CD4-positive, alpha-beta T cell treated with Interleukin-4 for 4 hours (primary cell): ENCODE results near the gene SLC26A1.
"Not testable (repeated sequence)": the region's sequence is repeated elsewhere in the genome, so short reads cannot be mapped to it uniquely, and the experiment has no call there.

ENCODE experiments used
- DNase-seq: peaks from one replicate; pipeline ENCODE4 v3.0.0-alpha.2; 2020

SLC26A1 gene

GRCh38 chr4:982814-983213, 10.4 kb downstream of the SLC26A1 start:
- DNase-seq, result no peak

GRCh38 chr4:982291-982690, 10.9 kb downstream of the SLC26A1 start:
- no peak for DNase-seq

- DNase-seq, result no peak
Measured at GRCh38 chr4:978957-979701, 14.1 kb downstream of the SLC26A1 start.

GRCh38 chr4:976016-976415, 17.2 kb downstream of the SLC26A1 start:
- DNase-seq, result not testable (repeated sequence)

GRCh38 chr4:974668-975067, 18.5 kb downstream of the SLC26A1 start:
- no peak for DNase-seq

GRCh38 chr4:973431-974397, 19.5 kb downstream of the SLC26A1 start, which contains the start of gene DGKQ:
DGKQ (minus strand) TSS chr4:973569; CDS start chr4:973482, 87 bp downstream.
- peak; percentile 85 for DNase-seq

- DNase-seq, result peak; percentile 46
Measured at GRCh38 chr4:972651-973424, 20.4 kb downstream of the SLC26A1 start.

GRCh38 chr4:971666-972500, 21.3 kb downstream of the SLC26A1 start:
- no peak for DNase-seq

GRCh38 chr4:970854-971520, 22.2 kb downstream of the SLC26A1 start:
- DNase-seq, result no peak

- peak; percentile 72 for DNase-seq
Measured at GRCh38 chr4:970046-970745, 23.0 kb downstream of the SLC26A1 start.

GRCh38 chr4:968621-969394, 24.4 kb downstream of the SLC26A1 start:
- no peak for DNase-seq

GRCh38 chr4:968221-968620, 25.0 kb downstream of the SLC26A1 start:
- DNase-seq, result no peak

GRCh38 chr4:967113-968104, 25.8 kb downstream of the SLC26A1 start:
- no peak for DNase-seq

- DNase-seq, result no peak
Measured at GRCh38 chr4:966266-967112, 26.7 kb downstream of the SLC26A1 start.

- no peak for DNase-seq
Measured at GRCh38 chr4:965766-966134, 27.5 kb downstream of the SLC26A1 start.

GRCh38 chr4:965048-965765, 28.0 kb downstream of the SLC26A1 start:
- no peak for DNase-seq
